ENCODE data around the gene PRSS2. TPM values are rescaled to one million over a fixed set of nuclear protein-coding genes. Genes with fewer than 3 reads are reported as not detected.

The PRSS2 gene
- total RNA-seq, 1 donor from 2014 or later: not detected

GRCh38 chr7:142807855-142808460 lies 37.2 kb downstream of the PRSS2 start:
- Mint-ChIP-seq H3K27me3 (ENCODE audit: low read depth) (peaks cover 42% of the 10 kb centered on the region), H3K4me1 (peaks cover 6% of the 10 kb centered on the region), H3K4me3 (no peak overlapping the region), H3K9me3 (no peaks in the 10 kb centered on the region), H3K27ac (no peak overlapping the region), H3K36me3 (no peaks in the 10 kb centered on the region)
- DNase-seq (ENCODE audit: low spot score in 2 of 2, unreplicated experiment in 2 of 2): no peak
- no peak for TF ChIP-seq CTCF (IDR thresholded peaks at IDR 0.05; ENCODE audit: unreplicated experiment)

GRCh38 chr7:142808461-142808801 lies 37.7 kb downstream of the PRSS2 start:
- H3K4me3 Mint-ChIP-seq: no peak overlapping the region
- no peaks in the 10 kb centered on the region for H3K36me3 Mint-ChIP-seq
- no peak overlapping the region for H3K27ac Mint-ChIP-seq
- peaks cover 41% of the 10 kb centered on the region for H3K27me3 Mint-ChIP-seq (ENCODE audit: low read depth)
- no peak for DNase-seq (ENCODE audit: low spot score in 2 of 2, unreplicated experiment in 2 of 2)
- no peaks in the 10 kb centered on the region for H3K9me3 Mint-ChIP-seq
- no peak for TF ChIP-seq CTCF (IDR thresholded peaks at IDR 0.05; ENCODE audit: unreplicated experiment)
- peaks cover 10% of the 10 kb centered on the region for H3K4me1 Mint-ChIP-seq

- no peak overlapping the region for H3K27ac Mint-ChIP-seq
- H3K36me3 Mint-ChIP-seq: no peaks in the 10 kb centered on the region
- peaks cover 40% of the 10 kb centered on the region for H3K27me3 Mint-ChIP-seq (ENCODE audit: low read depth)
- DNase-seq (ENCODE audit: low spot score in 2 of 2, unreplicated experiment in 2 of 2): no peak
- no peak for TF ChIP-seq CTCF (IDR thresholded peaks at IDR 0.05; ENCODE audit: unreplicated experiment)
- H3K9me3 Mint-ChIP-seq: no peaks in the 10 kb centered on the region
- no peak overlapping the region for H3K4me3 Mint-ChIP-seq
- H3K4me1 Mint-ChIP-seq: peaks cover 14% of the 10 kb centered on the region
These were observed 38.2 kb downstream of the PRSS2 start for GRCh38 chr7:142808802-142809583.

GRCh38 chr7:142809671-142810070 lies 38.9 kb downstream of the PRSS2 start:
- peaks cover 14% of the 10 kb centered on the region for H3K4me1 Mint-ChIP-seq
- H3K27ac Mint-ChIP-seq: no peak overlapping the region
- H3K27me3 Mint-ChIP-seq (ENCODE audit: low read depth): peaks cover 40% of the 10 kb centered on the region
- no peaks in the 10 kb centered on the region for H3K36me3 Mint-ChIP-seq
- no peaks in the 10 kb centered on the region for H3K9me3 Mint-ChIP-seq
- DNase-seq (ENCODE audit: low spot score in 2 of 2, unreplicated experiment in 2 of 2): no peak
- no peak for TF ChIP-seq CTCF (IDR thresholded peaks at IDR 0.05; ENCODE audit: unreplicated experiment)
- no peak overlapping the region for H3K4me3 Mint-ChIP-seq

- Mint-ChIP-seq H3K4me1 (peaks cover 14% of the 10 kb centered on the region), H3K36me3 (no peaks in the 10 kb centered on the region), H3K27me3 (ENCODE audit: low read depth) (peaks cover 42% of the 10 kb centered on the region), H3K4me3 (no peak overlapping the region), H3K27ac (no peak overlapping the region), H3K9me3 (no peaks in the 10 kb centered on the region)
- TF ChIP-seq CTCF (IDR thresholded peaks at IDR 0.05; ENCODE audit: unreplicated experiment): peak; percentile 74
- DNase-seq (ENCODE audit: low spot score in 2 of 2, unreplicated experiment in 2 of 2): no peak
These were observed 40.5 kb downstream of the PRSS2 start for GRCh38 chr7:142811154-142811737.

All from mesothelial cell of epicardium (in vitro differentiated cells).